Liver (tissue), 3 donors: ENCODE results near the gene CTSC.

Source experiments
- CTCF ChIP-seq: fragments of 150-350 bp; IDR thresholded peaks from 2 replicates; pipeline ENCODE4 v1.5.1; 2017; ENCODE audit warnings: improper control_type of control experiment, low read depth, low read length; ENCODE audit not compliant: missing input control
- RAD21 ChIP-seq, 2 donors: IDR thresholded peaks; 2 replicates each; pipeline ENCODE4 v1.6.1; 2016; ENCODE audit warnings: antibody characterized with exemption in 2 of 2, mild to moderate bottlenecking in 2 of 2
- YY1 ChIP-seq: IDR thresholded peaks from 2 replicates; pipeline ENCODE4 v1.6.1; 2016; ENCODE audit warnings: antibody characterized with exemption, mild to moderate bottlenecking
- donor health status: healthy.
- donor health status: healthy.

GRCh38 chr11:88295028-88295427 is 42.5 kb downstream of the CTSC start:
- no peak for TF ChIP-seq YY1
- no peak for TF ChIP-seq CTCF
- no peak for TF ChIP-seq RAD21 (IDR thresholded peaks at IDR 0.05)
